Sigmoid colon (tissue), 7 donors: ENCODE measurements around the gene ATP1A1. TPM values are rescaled to one million over a fixed set of nuclear protein-coding genes. Genes with fewer than 3 reads are reported as not detected.
A peak's percentile ranks its signal among the peaks of the same experiment; 100 is the strongest.

Source experiments
- DNase-seq: peaks from one replicate; pipeline ENCODE4 v3.0.0-alpha.2; 2019
- H3K27ac ChIP-seq, 4 donors: fragments of 200-600 bp; sonication (generic); one replicate each; pipeline ENCODE4 v1.5.1; 2016 to 2019; ENCODE audit warnings: mild to moderate bottlenecking in 1 of 4
- H3K27me3 ChIP-seq, 3 donors: fragments of 200-600 bp; sonication (generic); one replicate each; pipeline ENCODE4 v1.5.1; 2019; ENCODE audit warnings: mild to moderate bottlenecking in 1 of 3
- H3K36me3 ChIP-seq, 4 donors: fragments of 200-600 bp; sonication (generic); one replicate each; pipeline ENCODE4 v1.5.1; 2016 to 2019
- H3K4me1 ChIP-seq, 4 donors: fragments of 200-600 bp; sonication (generic); one replicate each; pipeline ENCODE4 v1.5.1; 2017 to 2019
- H3K4me3 ChIP-seq, 4 donors: fragments of 200-600 bp; sonication (generic); one replicate each; pipeline ENCODE4 v1.5.1; 2017 to 2019; ENCODE audit warnings: mild to moderate bottlenecking in 2 of 4, moderate library complexity in 1 of 4
- H3K9me3 ChIP-seq, 4 donors: fragments of 200-600 bp in 3 of 4; sonication (generic) in 3 of 4; one replicate each; pipeline versions ENCODE4 v1.5.1 to v1.6.1; 2013 to 2019
- EP300 ChIP-seq, 4 donors: sonication (generic); formaldehyde crosslinking; IDR thresholded peaks; one replicate each; pipeline ENCODE4 v1.6.1; 2017; ENCODE audit warnings: antibody characterized with exemption in 4 of 4
- POLR2A ChIP-seq, 2 donors: fragments of 450-650 bp; IDR thresholded peaks; one replicate each; pipeline ENCODE4 v1.6.1; 2016; ENCODE audit warnings: antibody characterized with exemption in 2 of 2, mild to moderate bottlenecking in 2 of 2, moderate library complexity in 2 of 2
- POLR2AphosphoS5 ChIP-seq, 4 donors: sonication (generic); formaldehyde crosslinking; IDR thresholded peaks; one replicate each; pipeline ENCODE4 v1.6.1; 2017; ENCODE audit warnings: antibody characterized with exemption in 4 of 4
- WGBS, 2 donors: extraction: QIAGEN DNeasy Blood & Tissue Kit; methylation state at CpG; one replicate each; pipeline ENCODE4 v1.1.7; 2013; 5-methylcytosine and 5-hydroxymethylcytosine counted together
- intact Hi-C: fragments of 100-400 bp; cut with DNase I; formaldehyde crosslinking; loops from one replicate; pipeline ENCODE4 v1.15.1; 2023
- polyA plus RNA-seq, 3 donors: library from polyadenylated mRNA; stranded (reverse); fragments of 200-250 nt; gene quantifications; one replicate each; pipeline ENCODE4 v1.2.3, GENCODE V29; 2013
- total RNA-seq, 4 donors: library from RNA; depleted of rRNA; stranded (reverse); fragments of >200 nt; gene quantifications; one replicate each; pipeline ENCODE4 v1.1.0, GENCODE V29; 2016
- TF ChIP-seq, protein P1 (sequence below), 4 experiments: fragments of 450-650 bp in 3 of 4; fragments of 200-600 bp in 1 of 4; IDR thresholded peaks; one replicate each; pipeline ENCODE4 v1.5.1; 2016 to 2019; ENCODE audit warnings: antibody characterized with exemption in 4 of 4, mild to moderate bottlenecking in 3 of 4, moderate library complexity in 2 of 4
- donor health status: healthy with polysubstance abuse.
- donor health status: Bipolar disorder and iron deficiency.
- donor health status: healthy.

The ATP1A1 gene
- total and polyA plus RNA-seq, 7 donors: 88.6 to 1,099 (median 101) TPM

- H3K4me1 ChIP-seq: peaks cover 0 to 21% (median 11%) of the 10 kb centered on the region in 4 donors
- WGBS, 2 donors: 93 to 94% methylated on average over 3 of the region's 3 CpGs
- no peak overlapping the region for H3K27ac ChIP-seq
- H3K9me3 ChIP-seq: no peaks in the 10 kb centered on the region
- no peak overlapping the region for H3K4me3 ChIP-seq
- DNase-seq: no peak
- intact Hi-C loops: no loop called here
- TF ChIP-seq, protein P1, sequence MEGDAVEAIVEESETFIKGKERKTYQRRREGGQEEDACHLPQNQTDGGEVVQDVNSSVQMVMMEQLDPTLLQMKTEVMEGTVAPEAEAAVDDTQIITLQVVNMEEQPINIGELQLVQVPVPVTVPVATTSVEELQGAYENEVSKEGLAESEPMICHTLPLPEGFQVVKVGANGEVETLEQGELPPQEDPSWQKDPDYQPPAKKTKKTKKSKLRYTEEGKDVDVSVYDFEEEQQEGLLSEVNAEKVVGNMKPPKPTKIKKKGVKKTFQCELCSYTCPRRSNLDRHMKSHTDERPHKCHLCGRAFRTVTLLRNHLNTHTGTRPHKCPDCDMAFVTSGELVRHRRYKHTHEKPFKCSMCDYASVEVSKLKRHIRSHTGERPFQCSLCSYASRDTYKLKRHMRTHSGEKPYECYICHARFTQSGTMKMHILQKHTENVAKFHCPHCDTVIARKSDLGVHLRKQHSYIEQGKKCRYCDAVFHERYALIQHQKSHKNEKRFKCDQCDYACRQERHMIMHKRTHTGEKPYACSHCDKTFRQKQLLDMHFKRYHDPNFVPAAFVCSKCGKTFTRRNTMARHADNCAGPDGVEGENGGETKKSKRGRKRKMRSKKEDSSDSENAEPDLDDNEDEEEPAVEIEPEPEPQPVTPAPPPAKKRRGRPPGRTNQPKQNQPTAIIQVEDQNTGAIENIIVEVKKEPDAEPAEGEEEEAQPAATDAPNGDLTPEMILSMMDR (IDR thresholded peaks at IDR 0.05): no peak
- TF ChIP-seq POLR2A (IDR thresholded peaks at IDR 0.05): no peak
- TF ChIP-seq POLR2AphosphoS5 (IDR thresholded peaks at IDR 0.05): no peak
- no peak for TF ChIP-seq EP300 (IDR thresholded peaks at IDR 0.05)
- H3K36me3 ChIP-seq: no peaks in the 10 kb centered on the region
- no peaks in the 10 kb centered on the region for H3K27me3 ChIP-seq
Observed at GRCh38 chr1:116367256-116367945, 5.6 kb upstream of the ATP1A1 start.

GRCh38 chr1:116368241-116368640 is 4.8 kb upstream of the ATP1A1 start:
- H3K27me3 ChIP-seq: no peaks in the 10 kb centered on the region
- intact Hi-C loops: no loop called here
- H3K27ac ChIP-seq: no peak overlapping the region
- TF ChIP-seq, protein P1 (IDR thresholded peaks at IDR 0.05): no peak
- TF ChIP-seq EP300 (IDR thresholded peaks at IDR 0.05) (no peak), POLR2AphosphoS5 (IDR thresholded peaks at IDR 0.05) (no peak), POLR2A (IDR thresholded peaks at IDR 0.05) (no peak)
- peaks cover 0 to 25% (median 13%) of the 10 kb centered on the region in 4 donors for H3K4me1 ChIP-seq
- WGBS, 2 donors: 77 to 82% methylated on average over 2 of the region's 2 CpGs
- no peaks in the 10 kb centered on the region for H3K9me3 ChIP-seq
- no peaks in the 10 kb centered on the region for H3K36me3 ChIP-seq
- no peak overlapping the region for H3K4me3 ChIP-seq
- DNase-seq: no peak

GRCh38 chr1:116370181-116370580 is 2.9 kb upstream of the ATP1A1 start:
- Histone ChIP-seq H3K4me3 (no peak overlapping the region), H3K4me1 (peaks cover 0 to 32% (median 23%) of the 10 kb centered on the region in 4 donors), H3K9me3 (no peaks in the 10 kb centered on the region), H3K27ac (no peak overlapping the region), H3K36me3 (no peaks in the 10 kb centered on the region), H3K27me3 (no peaks in the 10 kb centered on the region)
- TF ChIP-seq EP300 (IDR thresholded peaks at IDR 0.05) (no peak), POLR2A (IDR thresholded peaks at IDR 0.05) (no peak), POLR2AphosphoS5 (IDR thresholded peaks at IDR 0.05) (no peak)
- TF ChIP-seq, protein P1 (IDR thresholded peaks at IDR 0.05): no peak
- intact Hi-C loops: loop anchor here (10.0 kb wide), 2 partner anchors 205 to 545 kb away; no protein-coding TSS in a partner anchor
- no peak for DNase-seq
- 57 to 77% methylated on average over 2 of the region's 2 CpGs for WGBS, 2 donors

DNA sequence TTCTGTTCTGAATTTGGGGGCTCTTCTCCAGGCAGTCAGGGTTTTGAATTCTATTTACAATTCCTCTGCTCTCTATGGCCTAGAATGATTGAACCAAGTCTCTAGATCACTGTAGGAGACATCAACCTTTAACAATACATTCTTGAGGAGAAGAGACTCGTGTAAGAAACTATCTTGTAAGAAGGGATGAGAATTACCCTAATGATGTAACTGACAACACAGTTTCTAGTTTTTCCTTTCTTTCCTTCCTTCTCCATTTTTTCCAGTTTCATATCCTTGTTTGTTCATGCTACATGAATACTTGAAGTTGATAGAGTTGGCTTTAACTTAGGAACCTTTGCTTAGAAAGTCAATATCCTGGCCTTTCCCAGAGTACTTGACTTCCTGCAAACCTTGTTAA is 1.3 kb upstream of the ATP1A1 start:
- H3K9me3 ChIP-seq: no peaks in the 10 kb centered on the region
- no peaks in the 10 kb centered on the region for H3K27me3 ChIP-seq
- WGBS, 2 donors: 39 to 68% methylated on average over 1 of the region's 1 CpG
- H3K4me3 ChIP-seq: no peak overlapping the region
- peak overlapping the region in 3 of 4 donors; percentile 95 to 98 (median 95) for H3K27ac ChIP-seq
- peaks cover 0 to 35% (median 29%) of the 10 kb centered on the region in 4 donors for H3K4me1 ChIP-seq
- no peak for DNase-seq
- TF ChIP-seq, protein P1 (IDR thresholded peaks at IDR 0.05): no peak
- TF ChIP-seq POLR2A (IDR thresholded peaks at IDR 0.05): no peak
- no peak for TF ChIP-seq POLR2AphosphoS5 (IDR thresholded peaks at IDR 0.05)
- no peak for TF ChIP-seq EP300 (IDR thresholded peaks at IDR 0.05)
- H3K36me3 ChIP-seq: no peaks in the 10 kb centered on the region
- intact Hi-C loops: loop anchor here (10.0 kb wide), 2 partner anchors 207 to 543 kb away; no protein-coding TSS in a partner anchor
